ENCODE measurements around the gene CPPED1. TPM values are rescaled to one million over a fixed set of nuclear protein-coding genes. Genes with fewer than 3 reads are reported as not detected.

The CPPED1 gene
- total RNA-seq, 2 experiments from 2014 or later, result 12.7 to 13.5 TPM

GRCh38 chr16:12625068-12625467, 178.6 kb downstream of the CPPED1 start:
- Mint-ChIP-seq H3K27ac (no peak overlapping the region), H3K9me3 (ENCODE audit: insufficient read depth) (no peaks in the 10 kb centered on the region), H3K4me1 (ENCODE audit: low read depth) (no peaks in the 10 kb centered on the region), H3K27me3 (ENCODE audit: low read depth) (no peaks in the 10 kb centered on the region), H3K4me3 (no peak overlapping the region), H3K36me3 (ENCODE audit: low read depth) (no peaks in the 10 kb centered on the region)
- ChIA-PET POLR2A (no interaction called here), CTCF (no interaction called here)
- ATAC-seq, result no peak
- DNase-seq, result no peak

GRCh38 chr16:12620150-12620549, 183.5 kb downstream of the CPPED1 start:
- no peak for ATAC-seq
- Mint-ChIP-seq H3K4me1 (ENCODE audit: low read depth) (peaks cover 2% of the 10 kb centered on the region), H3K27me3 (ENCODE audit: low read depth) (no peaks in the 10 kb centered on the region), H3K9me3 (ENCODE audit: insufficient read depth) (no peaks in the 10 kb centered on the region), H3K27ac (no peak overlapping the region), H3K36me3 (ENCODE audit: low read depth) (no peaks in the 10 kb centered on the region), H3K4me3 (no peak overlapping the region)
- DNase-seq, result no peak
- ChIA-PET POLR2A (no interaction called here), CTCF (no interaction called here)

GRCh38 chr16:12618515-12618914, 185.2 kb downstream of the CPPED1 start:
- H3K4me3 Mint-ChIP-seq, result no peak overlapping the region
- DNase-seq, result no peak
- H3K36me3 Mint-ChIP-seq (ENCODE audit: low read depth), result no peaks in the 10 kb centered on the region
- POLR2A ChIA-PET, result no interaction called here
- H3K9me3 Mint-ChIP-seq (ENCODE audit: insufficient read depth), result no peaks in the 10 kb centered on the region
- no peak overlapping the region for H3K27ac Mint-ChIP-seq
- H3K27me3 Mint-ChIP-seq (ENCODE audit: low read depth), result peaks cover 2% of the 10 kb centered on the region
- peaks cover 10% of the 10 kb centered on the region for H3K4me1 Mint-ChIP-seq (ENCODE audit: low read depth)
- CTCF ChIA-PET, result interaction anchor here (1.3 kb wide), 1 partner anchor 45 kb away, joined by 3 read pairs; no protein-coding TSS in a partner anchor
- ATAC-seq, result no peak

GRCh38 chr16:12617401-12617819, 186.3 kb downstream of the CPPED1 start:
- DNase-seq (no peak), ATAC-seq (no peak)
- H3K36me3 Mint-ChIP-seq (ENCODE audit: low read depth), result no peaks in the 10 kb centered on the region
- peaks cover 3% of the 10 kb centered on the region for H3K27me3 Mint-ChIP-seq (ENCODE audit: low read depth)
- peaks cover 17% of the 10 kb centered on the region for H3K4me1 Mint-ChIP-seq (ENCODE audit: low read depth)
- no peak overlapping the region for H3K27ac Mint-ChIP-seq
- H3K4me3 Mint-ChIP-seq, result no peak overlapping the region
- H3K9me3 Mint-ChIP-seq (ENCODE audit: insufficient read depth), result no peaks in the 10 kb centered on the region
- POLR2A ChIA-PET, result no interaction called here
- CTCF ChIA-PET, result no interaction called here

GRCh38 chr16:12614662-12615278, 188.9 kb downstream of the CPPED1 start:
- Mint-ChIP-seq H3K4me3 (no peak overlapping the region), H3K36me3 (ENCODE audit: low read depth) (no peaks in the 10 kb centered on the region), H3K9me3 (ENCODE audit: insufficient read depth) (no peaks in the 10 kb centered on the region), H3K4me1 (ENCODE audit: low read depth) (peaks cover 17% of the 10 kb centered on the region), H3K27me3 (ENCODE audit: low read depth) (peaks cover 3% of the 10 kb centered on the region), H3K27ac (no peak overlapping the region)
- DNase-seq (no peak), ATAC-seq (no peak)
- CTCF ChIA-PET, result no interaction called here
- POLR2A ChIA-PET, result no interaction called here

- H3K27ac Mint-ChIP-seq, result peak overlapping the region; percentile 17
- no peaks in the 10 kb centered on the region for H3K9me3 Mint-ChIP-seq (ENCODE audit: insufficient read depth)
- DNase-seq (no peak), ATAC-seq (no peak)
- H3K4me3 Mint-ChIP-seq, result no peak overlapping the region
- POLR2A ChIA-PET, result no interaction called here
- no peaks in the 10 kb centered on the region for H3K36me3 Mint-ChIP-seq (ENCODE audit: low read depth)
- peaks cover 3% of the 10 kb centered on the region for H3K27me3 Mint-ChIP-seq (ENCODE audit: low read depth)
- H3K4me1 Mint-ChIP-seq (ENCODE audit: low read depth), result peaks cover 17% of the 10 kb centered on the region
- CTCF ChIA-PET, result no interaction called here
Measured at GRCh38 chr16:12613992-12614661, 189.6 kb downstream of the CPPED1 start.

GRCh38 chr16:12613131-12613991, 190.3 kb downstream of the CPPED1 start:
- H3K36me3 Mint-ChIP-seq (ENCODE audit: low read depth), result no peaks in the 10 kb centered on the region
- ChIA-PET POLR2A (interaction anchor here (0.6 kb wide), 1 partner anchor 187 kb away, joined by 4 read pairs; no protein-coding TSS in a partner anchor), CTCF (no interaction called here)
- no peak overlapping the region for H3K4me3 Mint-ChIP-seq
- DNase-seq (peak; percentile 39), ATAC-seq (peak; percentile 57)
- H3K4me1 Mint-ChIP-seq (ENCODE audit: low read depth), result peaks cover 17% of the 10 kb centered on the region
- peak overlapping the region; percentile 17 for H3K27ac Mint-ChIP-seq
- no peaks in the 10 kb centered on the region for H3K9me3 Mint-ChIP-seq (ENCODE audit: insufficient read depth)
- peaks cover 3% of the 10 kb centered on the region for H3K27me3 Mint-ChIP-seq (ENCODE audit: low read depth)

GRCh38 chr16:12612598-12613101, 191.0 kb downstream of the CPPED1 start:
- CTCF ChIA-PET, result no interaction called here
- no peak for ATAC-seq
- H3K27ac Mint-ChIP-seq, result no peak overlapping the region

GRCh38 chr16:12611916-12612597, 191.6 kb downstream of the CPPED1 start:
- H3K27me3 Mint-ChIP-seq (ENCODE audit: low read depth), result peaks cover 7% of the 10 kb centered on the region
- ATAC-seq (no peak), DNase-seq (no peak)
- H3K27ac Mint-ChIP-seq, result no peak overlapping the region
- H3K36me3 Mint-ChIP-seq (ENCODE audit: low read depth), result no peaks in the 10 kb centered on the region
- ChIA-PET CTCF (no interaction called here), POLR2A (no interaction called here)
- H3K4me3 Mint-ChIP-seq, result no peak overlapping the region
- peaks cover 4% of the 10 kb centered on the region for H3K9me3 Mint-ChIP-seq (ENCODE audit: insufficient read depth)
- H3K4me1 Mint-ChIP-seq (ENCODE audit: low read depth), result peaks cover 16% of the 10 kb centered on the region

More at GRCh38 chr16:12612598-12613101, 191.0 kb downstream of the CPPED1 start:
- POLR2A ChIA-PET, result no interaction called here
- H3K9me3 Mint-ChIP-seq (ENCODE audit: insufficient read depth), result peaks cover 4% of the 10 kb centered on the region
- no peaks in the 10 kb centered on the region for H3K36me3 Mint-ChIP-seq (ENCODE audit: low read depth)
- DNase-seq, result no peak
- H3K4me3 Mint-ChIP-seq, result no peak overlapping the region
- H3K4me1 Mint-ChIP-seq (ENCODE audit: low read depth), result peaks cover 17% of the 10 kb centered on the region
- H3K27me3 Mint-ChIP-seq (ENCODE audit: low read depth), result peaks cover 6% of the 10 kb centered on the region

GRCh38 chr16:12611006-12611477, 192.6 kb downstream of the CPPED1 start:
- CTCF ChIA-PET, result no interaction called here
- no peaks in the 10 kb centered on the region for H3K36me3 Mint-ChIP-seq (ENCODE audit: low read depth)
- H3K9me3 Mint-ChIP-seq (ENCODE audit: insufficient read depth), result peaks cover 4% of the 10 kb centered on the region

GRCh38 chr16:12609937-12610699, 193.6 kb downstream of the CPPED1 start:
- no peak for ATAC-seq

More at GRCh38 chr16:12611006-12611477, 192.6 kb downstream of the CPPED1 start:
- ATAC-seq (no peak), DNase-seq (no peak)
- peaks cover 7% of the 10 kb centered on the region for H3K27me3 Mint-ChIP-seq (ENCODE audit: low read depth)
- POLR2A ChIA-PET, result interaction anchor here (0.7 kb wide), 1 partner anchor 243 kb away, joined by 3 read pairs; no protein-coding TSS in a partner anchor
- no peak overlapping the region for H3K4me3 Mint-ChIP-seq
- H3K27ac Mint-ChIP-seq, result no peak overlapping the region
- H3K4me1 Mint-ChIP-seq (ENCODE audit: low read depth), result peaks cover 16% of the 10 kb centered on the region

More at GRCh38 chr16:12609937-12610699, 193.6 kb downstream of the CPPED1 start:
- peaks cover 4% of the 10 kb centered on the region for H3K9me3 Mint-ChIP-seq (ENCODE audit: insufficient read depth)
- no peak overlapping the region for H3K27ac Mint-ChIP-seq
- ChIA-PET POLR2A (no interaction called here), CTCF (no interaction called here)
- H3K4me1 Mint-ChIP-seq (ENCODE audit: low read depth), result peaks cover 16% of the 10 kb centered on the region
- no peak overlapping the region for H3K4me3 Mint-ChIP-seq
- H3K36me3 Mint-ChIP-seq (ENCODE audit: low read depth), result no peaks in the 10 kb centered on the region
- no peak for DNase-seq
- H3K27me3 Mint-ChIP-seq (ENCODE audit: low read depth), result peaks cover 7% of the 10 kb centered on the region
